NK-92 (cell line): ENCODE results near the gene EP400.

Experiments used
- DNase-seq: peaks from one replicate; lab custom pipeline; 2025; ENCODE audit not compliant: unreplicated experiment; lab: John Stamatoyannopoulos, UW

The EP400 gene, protein sequence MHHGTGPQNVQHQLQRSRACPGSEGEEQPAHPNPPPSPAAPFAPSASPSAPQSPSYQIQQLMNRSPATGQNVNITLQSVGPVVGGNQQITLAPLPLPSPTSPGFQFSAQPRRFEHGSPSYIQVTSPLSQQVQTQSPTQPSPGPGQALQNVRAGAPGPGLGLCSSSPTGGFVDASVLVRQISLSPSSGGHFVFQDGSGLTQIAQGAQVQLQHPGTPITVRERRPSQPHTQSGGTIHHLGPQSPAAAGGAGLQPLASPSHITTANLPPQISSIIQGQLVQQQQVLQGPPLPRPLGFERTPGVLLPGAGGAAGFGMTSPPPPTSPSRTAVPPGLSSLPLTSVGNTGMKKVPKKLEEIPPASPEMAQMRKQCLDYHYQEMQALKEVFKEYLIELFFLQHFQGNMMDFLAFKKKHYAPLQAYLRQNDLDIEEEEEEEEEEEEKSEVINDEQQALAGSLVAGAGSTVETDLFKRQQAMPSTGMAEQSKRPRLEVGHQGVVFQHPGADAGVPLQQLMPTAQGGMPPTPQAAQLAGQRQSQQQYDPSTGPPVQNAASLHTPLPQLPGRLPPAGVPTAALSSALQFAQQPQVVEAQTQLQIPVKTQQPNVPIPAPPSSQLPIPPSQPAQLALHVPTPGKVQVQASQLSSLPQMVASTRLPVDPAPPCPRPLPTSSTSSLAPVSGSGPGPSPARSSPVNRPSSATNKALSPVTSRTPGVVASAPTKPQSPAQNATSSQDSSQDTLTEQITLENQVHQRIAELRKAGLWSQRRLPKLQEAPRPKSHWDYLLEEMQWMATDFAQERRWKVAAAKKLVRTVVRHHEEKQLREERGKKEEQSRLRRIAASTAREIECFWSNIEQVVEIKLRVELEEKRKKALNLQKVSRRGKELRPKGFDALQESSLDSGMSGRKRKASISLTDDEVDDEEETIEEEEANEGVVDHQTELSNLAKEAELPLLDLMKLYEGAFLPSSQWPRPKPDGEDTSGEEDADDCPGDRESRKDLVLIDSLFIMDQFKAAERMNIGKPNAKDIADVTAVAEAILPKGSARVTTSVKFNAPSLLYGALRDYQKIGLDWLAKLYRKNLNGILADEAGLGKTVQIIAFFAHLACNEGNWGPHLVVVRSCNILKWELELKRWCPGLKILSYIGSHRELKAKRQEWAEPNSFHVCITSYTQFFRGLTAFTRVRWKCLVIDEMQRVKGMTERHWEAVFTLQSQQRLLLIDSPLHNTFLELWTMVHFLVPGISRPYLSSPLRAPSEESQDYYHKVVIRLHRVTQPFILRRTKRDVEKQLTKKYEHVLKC (N-terminal part only)

DNA sequence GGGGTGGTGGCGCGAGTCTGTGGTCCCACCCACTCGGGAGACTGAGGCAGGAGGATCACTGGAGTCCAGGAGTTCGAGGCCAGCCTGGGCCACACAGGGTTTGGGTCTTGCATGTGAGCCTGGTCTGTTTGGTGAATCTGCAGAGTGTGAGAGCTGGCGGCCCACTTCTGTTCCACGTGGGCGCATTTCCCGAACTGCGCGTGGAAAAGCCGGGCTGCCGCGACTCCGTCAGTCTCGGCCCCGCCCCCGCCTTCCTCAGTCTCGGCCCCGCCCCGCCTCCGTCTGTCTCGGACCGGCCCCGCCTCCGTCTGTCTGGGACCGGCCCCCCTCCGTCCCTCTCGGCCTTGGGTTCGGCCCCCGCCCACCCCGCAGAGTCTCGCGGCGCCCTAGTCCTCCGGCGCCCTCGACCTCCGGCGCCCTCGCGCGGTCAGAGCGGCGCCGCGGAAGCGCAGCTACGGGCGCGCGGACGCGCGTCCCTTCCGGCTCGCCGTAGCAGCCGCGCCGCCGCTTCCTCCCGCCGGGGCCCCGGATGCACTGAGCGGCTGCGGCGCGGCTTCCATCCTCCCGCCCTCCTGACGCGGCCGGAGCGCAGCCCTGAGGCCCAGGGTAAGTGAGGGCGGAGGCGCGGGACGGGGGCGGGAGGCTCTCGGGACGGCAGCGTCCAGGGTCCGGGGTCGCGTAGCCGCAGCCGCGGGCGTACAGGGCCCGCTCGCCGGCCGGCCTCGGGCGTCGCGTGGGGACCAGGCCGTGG, at the start of gene EP400:
Gene EP400, plus strand, starts transcription at position 512 of the 751 bp plus-strand sequence. CDS start 10,678 bp downstream, outside the sequence.
- peak; percentile 68 for DNase-seq

DNA sequence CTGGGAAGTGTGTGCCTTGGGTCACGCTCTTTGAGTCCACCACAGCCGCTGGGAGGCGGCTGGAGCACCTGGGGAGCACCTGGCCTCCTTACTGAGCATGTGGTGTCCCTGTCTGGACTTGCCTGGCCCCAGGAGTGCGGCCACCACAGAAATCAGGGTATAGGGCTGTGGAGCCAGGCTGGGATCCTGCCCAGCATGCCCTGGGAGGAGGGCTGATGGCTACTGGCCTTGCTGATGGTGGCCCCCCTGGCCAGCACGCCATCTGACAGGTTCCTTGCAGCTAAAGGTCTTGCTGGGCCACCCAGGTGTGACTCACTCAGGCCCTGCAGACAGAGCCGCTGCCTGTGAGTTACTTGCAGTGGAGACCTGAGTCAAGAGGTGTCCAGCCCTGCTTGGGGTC, 49.3 kb upstream of the EP400 start:
- no peak for DNase-seq

DNA sequence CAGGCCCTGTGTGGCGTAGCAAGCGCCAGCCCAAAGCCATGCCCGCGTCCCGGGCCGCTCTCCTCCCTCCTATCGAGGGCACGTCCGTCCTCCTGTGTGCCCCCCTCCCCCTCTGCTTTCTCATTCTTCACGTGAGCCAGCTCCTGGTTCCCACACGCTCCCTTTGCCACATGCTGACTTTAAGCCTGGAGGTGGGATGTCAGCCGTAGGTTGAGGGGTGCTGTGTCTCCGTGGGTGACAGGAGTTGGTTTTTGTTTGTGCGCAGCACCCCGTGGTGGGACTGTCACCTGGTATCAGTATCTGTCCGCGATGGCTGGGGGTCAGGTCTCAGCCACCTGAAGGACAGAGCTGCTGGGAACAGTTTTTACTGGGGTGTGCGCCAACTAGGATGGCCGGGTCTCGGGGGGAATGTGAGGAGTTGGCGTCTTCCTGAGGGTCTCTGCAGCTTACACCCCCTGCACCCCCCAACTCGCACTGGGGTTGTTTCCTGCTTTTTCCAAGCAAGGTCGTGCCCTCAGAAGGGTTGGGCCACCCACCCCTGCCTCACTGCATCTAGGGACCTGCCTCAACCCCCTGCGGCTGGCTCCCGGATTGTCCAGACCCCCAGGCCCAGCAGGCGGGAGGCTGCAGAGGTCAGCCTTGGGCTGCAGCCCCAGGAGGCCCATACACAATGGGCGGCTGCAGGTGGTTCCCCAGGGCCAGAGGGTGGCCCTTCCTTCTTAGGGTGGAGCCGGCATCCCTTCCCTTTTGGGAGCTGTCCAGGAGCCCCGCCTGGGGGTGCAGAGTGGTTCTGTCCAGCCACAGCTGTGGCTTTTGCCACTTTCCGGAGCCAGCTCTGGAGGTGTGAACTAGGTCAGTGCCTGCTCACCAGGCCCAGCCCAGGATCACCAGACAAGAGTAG, 48.1 kb upstream of the EP400 start:
- no peak for DNase-seq

DNA sequence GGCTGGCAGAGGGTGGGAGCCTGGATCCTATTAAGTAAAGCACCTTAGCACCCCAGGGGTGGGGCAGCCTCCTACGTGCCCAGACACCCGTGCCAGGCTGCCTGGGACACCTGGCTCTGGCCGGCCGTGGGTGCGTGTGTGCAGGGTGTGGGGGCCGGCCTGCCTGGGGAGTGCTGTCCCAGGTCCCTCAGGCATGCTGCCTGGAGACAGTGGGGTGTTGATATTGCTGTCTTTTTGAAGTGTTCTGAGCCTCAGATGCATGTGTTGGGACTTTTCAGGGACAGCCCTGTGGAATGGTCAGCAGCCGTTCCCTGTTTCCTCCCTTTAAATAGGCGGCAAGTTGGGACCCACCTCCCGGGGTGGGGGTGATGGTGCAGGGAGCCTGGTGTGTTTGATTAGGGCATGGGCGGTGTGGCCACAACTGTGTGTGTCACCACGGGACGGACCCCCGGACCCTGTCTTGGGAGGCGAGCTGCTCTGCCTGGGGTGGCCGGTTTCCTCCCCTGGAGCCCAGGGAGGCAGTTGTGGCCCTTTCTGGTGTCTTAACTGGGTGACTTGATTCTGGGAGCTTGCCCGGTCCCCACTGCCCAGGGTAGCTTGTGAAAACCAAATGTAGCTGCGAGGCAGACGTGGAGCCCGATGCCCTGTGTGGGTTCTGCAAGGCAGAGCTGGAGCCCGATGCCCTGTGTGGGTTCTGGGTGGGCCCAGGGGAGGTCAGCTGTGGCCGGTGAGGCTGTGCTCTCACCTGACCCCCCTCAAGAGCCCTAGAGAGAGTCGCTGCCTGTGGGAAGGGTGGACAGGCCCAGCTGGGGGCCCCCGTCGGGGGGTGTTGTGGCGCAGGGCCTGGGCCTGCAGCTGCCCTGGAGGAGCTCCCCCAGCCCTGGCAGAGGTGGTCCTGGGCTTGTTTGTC, 47.2 kb upstream of the EP400 start:
- no peak for DNase-seq

DNA sequence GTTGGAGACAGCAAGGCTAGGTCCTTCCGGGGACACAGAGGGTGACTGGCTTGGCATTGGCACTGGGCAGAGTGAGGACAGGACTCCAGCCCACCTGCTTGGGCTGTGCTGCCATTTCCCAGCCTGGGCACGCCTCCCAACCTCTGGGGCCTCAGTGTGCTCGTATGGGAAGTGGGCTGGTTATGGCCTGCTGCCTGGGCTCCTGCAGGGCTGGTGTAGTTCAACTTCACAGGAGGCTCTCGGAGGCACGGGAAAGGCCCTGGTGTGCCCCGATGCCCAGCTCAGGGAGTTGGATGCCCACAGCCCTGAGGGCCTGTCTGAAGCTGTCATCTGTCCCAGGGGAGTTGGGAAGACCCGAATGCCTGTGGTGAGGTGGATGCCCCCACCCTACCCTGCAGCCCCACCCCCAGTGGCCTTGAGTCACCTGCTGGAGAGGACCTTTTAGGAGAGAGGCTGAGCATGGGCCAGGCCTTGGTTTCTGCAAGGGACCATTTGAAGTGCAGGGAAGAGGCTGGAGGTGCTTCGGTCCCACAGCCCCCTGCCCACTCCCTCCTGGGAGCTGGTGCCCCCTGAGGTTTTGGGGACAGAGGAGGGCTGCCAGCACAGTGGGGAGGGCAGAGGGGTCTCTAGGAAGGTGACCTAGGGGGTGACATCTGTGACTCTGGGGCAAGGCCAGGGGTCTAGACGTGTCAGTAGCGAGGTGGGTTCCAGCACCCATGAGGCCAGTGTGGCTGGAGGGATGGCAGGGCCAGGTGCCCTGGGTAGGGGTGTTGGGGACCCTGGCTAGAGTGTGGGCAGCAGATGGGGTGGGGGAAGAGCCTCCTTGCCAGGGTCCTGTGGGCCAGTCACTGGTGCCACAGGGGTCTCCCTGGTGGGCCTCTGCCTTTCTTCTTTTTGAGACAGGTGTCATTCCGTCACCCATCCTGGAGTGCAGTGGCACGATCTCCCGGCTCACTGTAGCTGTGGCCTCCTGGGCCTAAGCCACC, 46.2 kb upstream of the EP400 start:
- DNase-seq: no peak

DNA sequence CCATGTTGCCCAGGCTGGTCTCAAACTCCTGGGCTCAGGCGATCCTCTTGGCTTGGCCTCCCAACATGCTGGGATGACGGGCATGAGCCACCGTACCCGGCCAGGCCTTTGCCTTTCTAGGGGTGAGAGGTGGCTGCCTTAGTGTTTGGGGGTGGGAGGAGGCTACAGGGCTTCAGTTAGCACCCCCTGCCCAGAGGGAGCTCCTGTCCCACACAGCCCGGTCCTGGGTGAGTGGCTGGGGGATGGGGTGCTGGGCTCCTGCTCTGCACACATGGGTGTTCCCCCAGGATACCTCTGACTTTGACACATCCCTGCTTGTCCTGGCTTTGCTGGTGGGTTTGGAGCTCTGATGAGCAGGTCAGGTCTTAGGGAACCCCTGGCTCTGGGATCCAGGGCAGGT, 45.4 kb upstream of the EP400 start:
- no peak for DNase-seq

DNA sequence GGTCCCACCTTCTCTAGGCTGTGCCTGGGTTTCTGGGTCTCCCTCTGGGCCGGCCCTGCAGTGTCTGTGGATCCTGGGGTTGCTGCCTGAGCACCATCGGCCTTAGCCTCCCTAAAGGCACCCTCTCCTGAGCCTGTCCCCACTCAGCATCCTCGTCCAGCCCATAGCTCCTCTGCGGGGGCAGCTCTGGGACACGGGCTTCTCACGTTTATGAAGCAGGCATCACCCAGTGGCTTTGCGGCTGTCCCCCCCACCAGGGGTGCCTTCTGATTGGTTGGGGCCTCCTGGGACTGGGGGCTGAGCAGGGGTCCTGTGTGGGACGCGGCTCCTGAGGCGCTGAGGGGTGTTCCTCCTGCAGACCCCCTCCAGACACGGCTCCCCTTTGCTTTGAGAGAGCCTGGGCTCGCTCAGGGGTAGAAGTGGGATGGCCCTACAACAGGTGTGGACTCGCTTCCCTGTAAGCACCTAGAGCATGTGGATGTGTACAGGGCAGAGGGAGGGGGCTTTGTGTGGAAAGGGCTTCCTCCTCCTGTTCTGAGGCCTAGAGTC, 44.6 kb upstream of the EP400 start:
- no peak for DNase-seq

DNA sequence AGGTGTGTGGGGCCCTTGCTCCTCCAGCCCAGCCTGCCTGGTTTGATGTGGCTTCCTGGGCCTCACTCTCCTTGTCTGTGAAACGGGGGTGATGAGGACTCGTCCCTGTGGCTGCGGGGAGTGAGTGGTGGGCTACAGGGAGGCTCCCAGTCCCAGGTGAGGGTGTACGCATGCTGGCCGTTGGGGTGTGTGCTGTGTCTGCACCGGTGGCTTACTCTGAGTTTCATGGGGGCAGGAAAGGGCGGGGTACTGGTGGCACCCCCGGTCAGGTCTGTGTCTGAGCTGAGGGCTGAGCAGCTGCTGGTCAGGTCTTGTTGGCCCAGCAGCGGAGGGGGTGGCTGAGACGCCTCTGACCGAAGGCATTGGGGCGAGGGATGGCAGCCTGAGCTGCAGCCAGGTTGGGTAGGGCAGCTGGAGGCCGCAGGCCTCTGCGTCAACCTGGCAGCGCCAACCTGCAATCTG, 44.1 kb upstream of the EP400 start:
- no peak for DNase-seq

DNA sequence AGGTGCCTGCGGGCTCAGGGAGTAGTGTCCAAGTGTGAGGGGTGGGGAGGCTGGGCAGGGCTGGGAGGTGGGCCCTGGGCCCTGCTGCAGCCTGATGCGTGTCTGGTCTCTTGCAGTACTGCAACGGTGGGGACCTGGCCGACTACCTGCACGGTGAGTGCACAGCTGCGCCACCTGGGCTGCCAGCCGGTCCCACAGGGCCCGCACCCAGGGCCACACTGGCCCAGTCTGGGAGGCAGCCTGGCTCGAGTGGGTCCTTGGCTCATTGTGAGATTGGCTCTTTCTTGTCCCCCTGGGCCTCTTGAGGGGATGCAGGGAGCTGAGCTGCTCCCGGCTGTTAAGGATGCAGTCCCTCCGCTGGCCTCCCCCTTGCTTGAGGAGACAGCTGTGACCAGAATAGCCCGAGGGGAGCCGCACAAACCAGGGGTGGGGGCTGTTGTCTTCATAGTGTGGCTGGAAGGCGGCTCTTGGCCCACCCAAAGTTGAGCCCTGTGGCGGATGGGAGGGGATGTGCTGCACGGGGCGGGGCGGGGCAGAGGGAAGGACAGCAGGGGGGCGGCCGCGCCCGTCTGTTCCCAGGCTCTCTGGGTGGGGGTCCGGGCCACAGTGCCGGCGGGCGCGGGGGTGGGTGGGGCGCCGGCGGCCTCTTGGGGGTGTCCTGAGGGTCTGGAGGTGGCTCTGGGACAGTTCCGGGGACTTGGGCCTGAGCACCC, 42.2 kb upstream of the EP400 start:
- no peak for DNase-seq

DNA sequence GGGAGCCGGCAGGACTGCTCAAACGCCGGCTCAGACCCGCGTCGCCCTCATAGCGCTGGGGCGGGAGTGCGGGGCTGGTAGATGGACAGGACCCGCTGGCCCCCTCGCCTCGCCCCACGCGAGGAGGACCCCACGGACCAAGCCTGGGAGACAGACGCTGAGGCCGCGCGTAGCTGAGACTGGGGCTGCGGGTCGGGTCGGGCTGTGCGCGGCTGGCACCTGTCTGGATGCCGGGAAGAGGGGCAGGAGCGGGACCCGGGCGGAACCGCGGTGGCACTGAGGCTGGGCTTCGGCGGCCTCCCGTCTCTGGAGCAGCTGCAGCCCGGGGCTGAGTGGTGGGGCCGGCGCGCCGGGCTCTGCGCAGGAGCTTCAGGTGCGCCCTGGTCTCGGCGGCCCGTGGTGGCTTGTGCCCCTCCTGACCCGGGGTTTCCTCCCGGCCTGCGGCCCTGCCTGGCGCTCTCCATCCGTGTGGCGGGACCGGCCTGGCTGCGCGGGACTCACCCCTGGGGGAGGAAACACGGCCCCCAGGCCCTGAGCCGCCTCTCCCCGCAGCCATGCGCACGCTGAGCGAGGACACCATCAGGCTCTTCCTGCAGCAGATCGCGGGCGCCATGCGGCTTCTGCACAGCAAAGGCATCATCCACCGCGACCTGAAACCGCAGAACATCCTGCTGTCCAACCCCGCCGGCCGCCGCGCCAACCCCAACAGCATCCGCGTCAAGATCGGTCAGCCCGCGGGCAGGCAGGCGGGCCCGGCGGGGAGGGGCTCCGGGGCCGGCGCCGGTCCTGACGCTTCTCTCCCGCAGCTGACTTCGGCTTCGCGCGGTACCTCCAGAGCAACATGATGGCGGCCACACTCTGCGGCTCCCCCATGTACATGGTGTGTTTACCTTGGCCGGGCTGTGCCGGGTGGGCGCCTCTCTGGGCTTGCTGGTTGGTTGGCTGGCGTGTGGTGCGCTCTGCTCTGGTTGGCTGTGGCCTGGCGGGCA, 41.4 kb upstream of the EP400 start:
- DNase-seq: no peak

DNA sequence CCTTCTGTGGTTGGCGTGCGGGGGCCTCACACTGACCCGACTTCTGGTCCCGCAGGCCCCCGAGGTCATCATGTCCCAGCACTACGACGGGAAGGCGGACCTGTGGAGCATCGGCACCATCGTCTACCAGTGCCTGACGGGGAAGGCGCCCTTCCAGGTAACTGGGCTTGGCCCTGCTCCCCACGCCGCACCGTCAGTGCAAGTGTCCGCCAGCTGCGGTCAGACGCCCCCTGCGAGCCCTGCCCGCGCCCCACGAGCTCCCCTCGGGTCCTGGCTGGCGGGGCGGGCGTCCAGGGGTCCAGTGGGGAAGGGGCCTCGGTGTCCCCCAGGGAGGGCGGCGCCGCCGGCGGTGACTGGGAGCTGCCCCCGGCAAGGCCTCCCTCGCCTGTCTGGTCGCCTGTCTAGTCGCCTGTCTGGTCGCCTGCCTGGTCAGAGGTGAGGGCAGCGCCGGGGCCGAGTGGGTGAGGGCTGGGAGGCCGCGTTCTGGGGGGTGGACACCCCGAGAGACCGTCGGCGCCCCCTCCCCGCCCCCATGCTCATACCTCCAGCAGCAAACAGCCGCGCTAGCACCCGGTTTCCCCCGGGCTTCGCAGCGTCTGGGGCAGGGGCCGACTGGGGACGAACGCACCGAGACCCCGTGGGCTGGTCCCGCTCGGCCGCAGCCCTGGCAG, 40.5 kb upstream of the EP400 start:
- no peak for DNase-seq

DNA sequence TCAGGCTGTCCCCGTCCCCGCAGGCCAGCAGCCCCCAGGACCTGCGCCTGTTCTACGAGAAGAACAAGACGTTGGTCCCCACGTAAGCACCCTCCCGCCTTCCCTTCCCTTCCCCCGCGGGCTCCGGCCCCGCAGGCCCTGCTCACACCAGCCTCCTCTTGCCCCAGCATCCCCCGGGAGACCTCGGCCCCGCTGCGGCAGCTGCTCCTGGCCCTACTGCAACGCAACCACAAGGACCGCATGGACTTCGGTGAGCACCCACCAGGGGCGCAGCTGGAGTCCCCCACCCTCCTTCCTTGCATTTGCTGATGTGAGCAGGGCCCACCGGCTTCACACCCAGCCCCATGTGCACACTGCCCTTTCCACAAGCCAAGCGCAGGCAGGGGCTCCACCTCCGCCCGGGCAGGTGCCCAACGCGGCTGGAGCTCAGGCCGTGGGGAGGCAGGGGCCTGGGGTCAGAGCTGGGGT, 40.0 kb upstream of the EP400 start:
- DNase-seq: no peak

DNA sequence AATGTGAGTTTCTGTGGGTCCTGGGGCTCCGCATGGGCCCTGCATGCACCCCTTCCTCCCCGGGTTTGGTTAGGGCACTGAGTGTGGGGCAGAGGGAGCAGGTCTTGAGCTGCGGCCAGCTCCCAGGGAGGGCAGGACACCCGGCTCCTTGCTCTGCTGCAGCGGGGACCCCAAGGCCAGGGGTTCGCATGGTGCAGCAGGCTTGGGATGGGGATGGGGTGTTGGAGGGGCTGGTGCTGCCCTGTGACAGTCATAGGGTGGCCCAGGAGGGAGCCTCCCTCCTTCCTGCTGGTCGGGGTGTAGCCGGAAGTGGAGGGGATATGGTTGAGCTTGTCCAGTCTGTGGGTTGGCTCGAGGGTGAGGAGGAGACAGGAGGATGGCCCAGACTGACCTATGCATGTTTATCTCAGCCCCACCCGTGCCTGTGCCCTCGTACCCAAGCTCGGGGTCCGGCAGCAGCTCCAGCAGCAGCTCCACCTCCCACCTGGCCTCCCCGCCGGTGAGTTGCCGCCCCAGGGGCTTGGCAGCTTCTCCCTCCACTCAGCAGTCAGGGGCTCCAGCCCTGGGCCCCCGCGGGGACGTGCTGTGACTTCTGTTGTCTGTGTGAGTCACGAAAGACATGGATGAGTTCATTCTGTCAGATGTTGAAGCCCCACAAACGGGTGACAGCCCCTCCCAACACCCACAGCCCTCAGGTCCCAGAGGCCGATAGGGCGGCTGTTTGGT, 39.3 kb upstream of the EP400 start:
- no peak for DNase-seq
